AG09319 (cell line): Measurements from ENCODE around the gene AXIN2.

Source experiments
- DNase-seq: peaks from one replicate; pipeline ENCODE4 v3.0.0-alpha.2; 2010; ENCODE audit warnings: low read depth; ENCODE audit errors: extremely low read depth
- TF ChIP-seq, protein P1 (sequence below): IDR thresholded peaks from 2 replicates; pipeline ENCODE4 v1.5.1; 2011; ENCODE audit warnings: low read depth, mild to moderate bottlenecking, inconsistent platforms, low read length, moderate library complexity

Gene AXIN2

DNA sequence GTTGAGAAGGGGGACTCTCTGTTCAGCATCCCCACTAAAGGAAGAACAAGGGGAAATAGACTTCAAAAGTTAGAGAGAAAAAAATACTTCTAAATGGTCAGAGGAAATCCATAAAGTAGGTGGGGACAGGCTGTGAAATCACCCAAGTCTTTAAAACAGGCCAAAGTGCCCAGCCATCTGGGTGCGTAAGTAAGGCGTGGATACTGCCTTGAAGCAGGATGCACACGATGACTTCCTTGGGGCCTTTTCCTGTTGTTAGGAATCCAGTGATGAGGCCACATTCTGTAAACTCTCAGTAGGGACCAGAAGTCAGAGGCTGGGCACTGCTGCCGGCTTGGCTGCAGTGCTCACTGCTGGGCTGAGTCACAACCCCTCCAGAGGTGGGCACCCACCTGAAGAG lies 9.2 kb downstream of the AXIN2 start:
- TF ChIP-seq, protein P1, sequence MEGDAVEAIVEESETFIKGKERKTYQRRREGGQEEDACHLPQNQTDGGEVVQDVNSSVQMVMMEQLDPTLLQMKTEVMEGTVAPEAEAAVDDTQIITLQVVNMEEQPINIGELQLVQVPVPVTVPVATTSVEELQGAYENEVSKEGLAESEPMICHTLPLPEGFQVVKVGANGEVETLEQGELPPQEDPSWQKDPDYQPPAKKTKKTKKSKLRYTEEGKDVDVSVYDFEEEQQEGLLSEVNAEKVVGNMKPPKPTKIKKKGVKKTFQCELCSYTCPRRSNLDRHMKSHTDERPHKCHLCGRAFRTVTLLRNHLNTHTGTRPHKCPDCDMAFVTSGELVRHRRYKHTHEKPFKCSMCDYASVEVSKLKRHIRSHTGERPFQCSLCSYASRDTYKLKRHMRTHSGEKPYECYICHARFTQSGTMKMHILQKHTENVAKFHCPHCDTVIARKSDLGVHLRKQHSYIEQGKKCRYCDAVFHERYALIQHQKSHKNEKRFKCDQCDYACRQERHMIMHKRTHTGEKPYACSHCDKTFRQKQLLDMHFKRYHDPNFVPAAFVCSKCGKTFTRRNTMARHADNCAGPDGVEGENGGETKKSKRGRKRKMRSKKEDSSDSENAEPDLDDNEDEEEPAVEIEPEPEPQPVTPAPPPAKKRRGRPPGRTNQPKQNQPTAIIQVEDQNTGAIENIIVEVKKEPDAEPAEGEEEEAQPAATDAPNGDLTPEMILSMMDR = no peak
- DNase-seq = no peak

- DNase-seq = no peak
- TF ChIP-seq, protein P1 = no peak
Measured at GRCh38 chr17:65551267-65552040, 10.0 kb downstream of the AXIN2 start.

DNA sequence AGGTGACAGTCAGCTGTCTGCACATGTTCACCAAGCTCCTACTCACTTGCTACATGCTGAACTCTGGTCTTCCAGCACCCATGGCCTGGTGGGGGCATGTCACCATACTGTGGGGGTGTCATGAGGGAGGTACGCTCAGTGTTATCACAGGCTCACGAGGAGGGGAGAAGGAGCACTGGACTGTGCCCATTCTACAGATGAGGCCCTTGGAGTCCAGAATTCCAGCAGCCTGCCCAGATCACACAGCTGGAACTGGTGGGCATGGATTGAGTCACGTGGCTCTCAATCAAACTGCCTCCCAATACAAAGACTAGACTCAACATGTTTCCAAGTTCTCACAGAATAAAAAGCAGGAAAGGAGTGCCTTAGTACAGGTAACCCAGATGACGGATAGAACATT lies 10.7 kb downstream of the AXIN2 start:
- no peak for DNase-seq
- TF ChIP-seq, protein P1 = no peak

DNA sequence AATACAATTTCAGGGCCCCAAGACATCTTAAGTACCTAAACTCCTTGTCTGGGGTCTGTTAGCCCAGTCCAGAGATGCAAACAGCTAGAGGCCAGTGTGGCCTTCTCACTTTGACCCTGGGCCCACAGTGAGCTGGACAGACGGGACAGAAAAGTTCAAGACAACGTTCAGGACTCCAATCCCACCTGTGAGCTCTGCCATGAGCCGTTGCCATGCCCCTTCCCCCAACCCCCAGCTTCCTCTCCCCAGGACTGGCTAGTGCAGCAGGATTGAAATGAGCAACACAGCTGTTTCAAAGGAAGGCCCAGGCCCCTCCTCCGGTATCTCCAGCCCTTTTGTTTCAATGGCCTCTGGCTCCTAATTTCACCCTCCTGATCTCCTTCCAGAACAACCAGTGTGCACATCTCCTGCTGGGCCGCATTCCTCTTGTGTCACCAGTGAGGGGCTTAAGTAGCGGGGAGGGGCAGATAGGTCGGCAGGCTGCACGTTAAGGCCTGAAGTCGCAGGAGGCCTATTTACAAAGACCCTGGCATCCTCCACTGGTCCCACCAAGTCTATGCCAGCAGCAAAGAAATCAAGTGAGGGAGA lies 11.3 kb downstream of the AXIN2 start:
- TF ChIP-seq, protein P1 = no peak
- no peak for DNase-seq

DNA sequence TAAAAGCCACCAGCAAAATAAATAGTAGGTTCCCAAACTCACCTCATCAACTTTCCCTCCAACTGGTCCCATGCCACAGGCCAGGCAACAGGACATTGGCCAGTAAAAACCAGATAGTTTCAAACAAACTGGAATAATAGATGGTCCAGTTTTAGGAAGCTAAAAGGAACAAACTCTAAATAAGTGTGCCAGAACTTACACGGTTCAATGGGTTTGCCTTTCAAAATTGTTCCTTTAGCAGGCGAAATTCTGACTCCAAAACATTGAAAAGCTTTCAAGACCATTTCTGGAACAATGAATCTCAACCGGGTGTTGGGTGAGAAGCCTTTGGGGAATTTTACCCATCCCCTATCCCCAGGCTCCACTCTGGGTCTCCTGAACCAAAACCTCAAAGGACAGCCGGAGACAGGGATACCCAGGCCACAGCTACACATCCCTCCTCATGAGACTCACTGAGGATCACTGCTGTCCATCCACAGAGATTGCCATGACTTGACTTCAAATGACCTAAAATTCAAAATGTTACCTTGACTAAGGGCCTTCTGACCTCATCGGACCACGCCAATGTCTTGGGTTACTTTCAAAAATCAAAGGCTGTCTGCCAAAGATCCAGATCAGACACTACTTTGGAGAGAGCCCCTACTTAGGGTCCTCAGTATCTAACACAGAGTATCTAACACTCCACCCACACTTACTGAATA lies 13.0 kb downstream of the AXIN2 start:
- DNase-seq = no peak
- TF ChIP-seq, protein P1 = no peak

- TF ChIP-seq, protein P1 = no peak
Measured at GRCh38 chr17:65547253-65547670, 14.2 kb downstream of the AXIN2 start.

DNA sequence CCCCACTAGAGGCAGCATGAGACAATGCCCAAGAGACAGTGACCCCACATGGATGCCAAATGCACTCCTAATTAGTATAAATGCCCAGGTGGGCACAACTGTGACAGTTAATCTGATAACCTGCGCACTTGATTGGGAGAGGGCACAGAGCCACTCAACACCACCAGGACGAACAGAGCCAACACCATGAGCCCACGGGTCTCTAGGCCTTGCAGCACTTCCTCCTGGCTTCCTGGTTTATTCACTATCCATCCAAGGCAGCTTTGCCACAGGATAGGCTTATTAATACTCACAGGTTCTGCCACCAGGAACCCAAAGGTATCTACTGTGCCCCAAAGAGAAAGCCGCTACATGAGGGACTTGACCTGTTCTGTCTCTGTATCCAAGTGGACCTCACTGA lies 14.9 kb downstream of the AXIN2 start:
- DNase-seq = no peak
- TF ChIP-seq, protein P1 = no peak

More at GRCh38 chr17:65547253-65547670, 14.2 kb downstream of the AXIN2 start:
- DNase-seq = no peak
